Liver (tissue), 9 donors: ENCODE results near the gene HOXD9. TPM values are rescaled to one million over a fixed set of nuclear protein-coding genes. Genes with fewer than 3 reads are reported as not detected.

Source experiments
- DNase-seq: peaks from one replicate; pipeline ENCODE4 v3.0.0-alpha.2; 2017; ENCODE audit warnings: low spot score
- H3K27ac ChIP-seq, 2 donors: one replicate each; pipeline ENCODE4 v1.7.0; 2013; ENCODE audit warnings: inconsistent platforms in 2 of 2, low read length in 2 of 2, control low read depth in 1 of 2, low read depth in 1 of 2, mild to moderate bottlenecking in 1 of 2
- H3K27me3 ChIP-seq, 4 donors: one replicate each; pipeline versions ENCODE4 v1.6.1 to v1.7.0; 2013; ENCODE audit warnings: low read length in 3 of 4, inconsistent platforms in 1 of 4, mild to moderate bottlenecking in 1 of 4, moderate library complexity in 1 of 4; ENCODE audit not compliant: control insufficient read depth in 4 of 4, insufficient read depth in 4 of 4
- H3K36me3 ChIP-seq, 4 donors: one replicate each; pipeline versions ENCODE4 v1.6.1 to v1.7.0; 2013; ENCODE audit warnings: low read length in 3 of 4, mild to moderate bottlenecking in 3 of 4, low read depth in 1 of 4, moderate library complexity in 1 of 4; ENCODE audit not compliant: control insufficient read depth in 4 of 4, insufficient read depth in 3 of 4
- H3K4me1 ChIP-seq, 4 donors: one replicate each; pipeline versions ENCODE4 v1.6.1 to v1.7.0; 2013; ENCODE audit warnings: low read length in 3 of 4, mild to moderate bottlenecking in 3 of 4, moderate library complexity in 1 of 4; ENCODE audit not compliant: control insufficient read depth in 4 of 4, insufficient read depth in 4 of 4
- H3K4me3 ChIP-seq, 3 donors: one replicate each; pipeline versions ENCODE4 v1.6.1 to v1.7.0; 2013; ENCODE audit warnings: low read length in 3 of 3, control low read depth in 1 of 3, low read depth in 1 of 3, mild to moderate bottlenecking in 1 of 3
- H3K9ac ChIP-seq, 2 donors: one replicate each; pipeline ENCODE4 v1.7.0; 2013; ENCODE audit warnings: low read length in 2 of 2, mild to moderate bottlenecking in 2 of 2, moderate library complexity in 2 of 2, control low read depth in 1 of 2, low read depth in 1 of 2
- H3K9me3 ChIP-seq, 4 donors: one replicate each; pipeline versions ENCODE4 v1.6.1 to v1.7.0; 2013; ENCODE audit warnings: low read length in 3 of 4; ENCODE audit not compliant: control insufficient read depth in 4 of 4
- ATF3 ChIP-seq: IDR thresholded peaks from 2 replicates; pipeline ENCODE4 v1.6.1; 2016; ENCODE audit warnings: antibody characterized with exemption
- FOXA1 ChIP-seq: IDR thresholded peaks from 2 replicates; pipeline ENCODE4 v1.6.1; 2016; ENCODE audit warnings: antibody characterized with exemption
- FOXA2 ChIP-seq: IDR thresholded peaks from 2 replicates; pipeline ENCODE4 v1.6.1; 2016; ENCODE audit warnings: antibody characterized with exemption
- GABPA ChIP-seq, 2 donors: IDR thresholded peaks in 1 of 2; conservative IDR thresholded peaks in 1 of 2; 2 replicates each; pipeline ENCODE4 v1.6.1; 2016; ENCODE audit warnings: antibody characterized with exemption in 2 of 2, mild to moderate bottlenecking in 1 of 2, moderate library complexity in 1 of 2
- HNF4A ChIP-seq, 2 donors: conservative IDR thresholded peaks; 2 replicates each; pipeline ENCODE4 v1.6.1; 2016; ENCODE audit warnings: antibody characterized with exemption in 2 of 2, mild to moderate bottlenecking in 2 of 2
- HNF4G ChIP-seq: IDR thresholded peaks from 2 replicates; pipeline ENCODE4 v1.6.1; 2016; ENCODE audit warnings: antibody characterized with exemption
- JUND ChIP-seq, 2 donors: IDR thresholded peaks; 2 replicates each; pipeline ENCODE4 v1.6.1; 2016; ENCODE audit warnings: antibody characterized with exemption in 2 of 2
- MAX ChIP-seq: IDR thresholded peaks from 2 replicates; pipeline ENCODE4 v1.6.1; 2016; ENCODE audit warnings: antibody characterized with exemption
- NR2F2 ChIP-seq: IDR thresholded peaks from 2 replicates; pipeline ENCODE4 v1.6.1; 2016; ENCODE audit warnings: antibody characterized with exemption
- RAD21 ChIP-seq, 2 donors: IDR thresholded peaks; 2 replicates each; pipeline ENCODE4 v1.6.1; 2016; ENCODE audit warnings: antibody characterized with exemption in 2 of 2, mild to moderate bottlenecking in 2 of 2
- RXRA ChIP-seq, 2 donors: IDR thresholded peaks; 2 replicates each; pipeline ENCODE4 v1.6.1; 2017 to 2018; ENCODE audit warnings: antibody characterized with exemption in 2 of 2, mild to moderate bottlenecking in 1 of 2
- SP1 ChIP-seq: IDR thresholded peaks from 2 replicates; pipeline ENCODE4 v1.6.1; 2018; ENCODE audit warnings: antibody characterized with exemption, mild to moderate bottlenecking
- TAF1 ChIP-seq: conservative IDR thresholded peaks from 2 replicates; pipeline ENCODE4 v1.6.1; 2016; ENCODE audit warnings: antibody characterized with exemption, mild to moderate bottlenecking
- YY1 ChIP-seq: IDR thresholded peaks from 2 replicates; pipeline ENCODE4 v1.6.1; 2016; ENCODE audit warnings: antibody characterized with exemption, mild to moderate bottlenecking
- ZBTB33 ChIP-seq: IDR thresholded peaks from 2 replicates; pipeline ENCODE4 v1.6.1; 2016; ENCODE audit warnings: antibody characterized with exemption
- WGBS: extraction: QIAGEN DNeasy Blood & Tissue Kit; methylation state at CpG from one replicate; pipeline ENCODE4 v1.1.7; 2013; 5-methylcytosine and 5-hydroxymethylcytosine counted together
- polyA plus RNA-seq, 2 donors: library from polyadenylated mRNA; stranded (reverse) in 1 of 2; unstranded in 1 of 2; fragments of 200-250 nt in 1 of 2; fragments of >200 nt in 1 of 2; fragmentation: Nextera tagmentation in 1 of 2; extraction: Ambion mirVana in 1 of 2; gene quantifications; one replicate each; pipeline versions ENCODE4 v1.2.1 to v1.2.3, GENCODE V29; 2013 to 2015
- total RNA-seq, 2 donors: library from RNA; depleted of rRNA; stranded (reverse); fragments of >200 nt; gene quantifications; one replicate each; pipeline ENCODE4 v1.2.3, GENCODE V29; 2014
- TF ChIP-seq, protein P1 (sequence below): IDR thresholded peaks from 2 replicates; pipeline ENCODE4 v1.6.1; 2016; ENCODE audit warnings: antibody characterized with exemption, mild to moderate bottlenecking
- TF ChIP-seq, protein P2 (sequence below): fragments of 150-350 bp; IDR thresholded peaks from 2 replicates; pipeline ENCODE4 v1.5.1; 2017; ENCODE audit warnings: improper control_type of control experiment, low read depth, low read length; ENCODE audit not compliant: missing input control
- donor health status: healthy.
- donor health status: healthy.
- donor health status: healthy.
- donor health status: healthy.
- donor health status: healthy.

Gene HOXD9
- total and polyA plus RNA-seq, 4 donors = 0.07 TPM; not detected in 3

DNA sequence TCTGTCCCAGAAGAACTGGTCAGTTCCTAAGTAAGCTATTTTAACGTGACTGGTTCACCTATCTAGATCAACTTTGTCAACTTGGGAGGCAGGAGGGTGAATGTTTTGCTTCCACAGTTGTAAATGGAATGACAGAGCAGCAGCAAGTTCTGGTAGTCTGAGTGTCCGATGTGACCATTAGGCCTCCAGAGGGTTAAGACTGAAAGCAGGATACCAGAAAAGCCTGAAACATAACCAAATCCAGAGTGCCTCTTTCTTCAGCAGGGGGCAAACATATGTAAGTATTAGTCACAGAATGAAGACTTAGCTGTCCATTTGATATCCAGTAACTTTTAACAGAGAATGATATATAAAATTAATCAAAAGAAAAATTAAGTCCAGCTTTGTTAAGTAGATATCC, 43.8 kb downstream of the HOXD9 start:
- DNase-seq = no peak
- H3K27ac ChIP-seq = no peak overlapping the region
- no peak overlapping the region for H3K4me3 ChIP-seq
- H3K9ac ChIP-seq = no peak overlapping the region
- peaks cover 0 to 12% (median under 1%) of the 10 kb centered on the region in 4 donors for H3K4me1 ChIP-seq
- WGBS = 23% methylated on average over 2 of the region's 2 CpGs
- H3K27me3 ChIP-seq = peaks cover 8 to 32% (median 22%) of the 10 kb centered on the region in 4 donors
- TF ChIP-seq MAX = no peak
- TF ChIP-seq RAD21 (IDR thresholded peaks at IDR 0.05) = no peak
- no peak for TF ChIP-seq ATF3
- TF ChIP-seq YY1 = no peak
- no peak for TF ChIP-seq HNF4G
- no peak for TF ChIP-seq ZBTB33
- no peak for TF ChIP-seq RXRA (IDR thresholded peaks at IDR 0.05)
- TF ChIP-seq NR2F2 = no peak
- no peak for TF ChIP-seq SP1
- TF ChIP-seq TAF1 = no peak
- TF ChIP-seq JUND (IDR thresholded peaks at IDR 0.05) = no peak
- TF ChIP-seq GABPA (IDR thresholded peaks at IDR 0.05 in 1 of 2, conservative IDR thresholded peaks at IDR 0.05 in 1 of 2) = no peak
- no peak for TF ChIP-seq HNF4A (conservative IDR thresholded peaks at IDR 0.05)
- TF ChIP-seq, protein P1, sequence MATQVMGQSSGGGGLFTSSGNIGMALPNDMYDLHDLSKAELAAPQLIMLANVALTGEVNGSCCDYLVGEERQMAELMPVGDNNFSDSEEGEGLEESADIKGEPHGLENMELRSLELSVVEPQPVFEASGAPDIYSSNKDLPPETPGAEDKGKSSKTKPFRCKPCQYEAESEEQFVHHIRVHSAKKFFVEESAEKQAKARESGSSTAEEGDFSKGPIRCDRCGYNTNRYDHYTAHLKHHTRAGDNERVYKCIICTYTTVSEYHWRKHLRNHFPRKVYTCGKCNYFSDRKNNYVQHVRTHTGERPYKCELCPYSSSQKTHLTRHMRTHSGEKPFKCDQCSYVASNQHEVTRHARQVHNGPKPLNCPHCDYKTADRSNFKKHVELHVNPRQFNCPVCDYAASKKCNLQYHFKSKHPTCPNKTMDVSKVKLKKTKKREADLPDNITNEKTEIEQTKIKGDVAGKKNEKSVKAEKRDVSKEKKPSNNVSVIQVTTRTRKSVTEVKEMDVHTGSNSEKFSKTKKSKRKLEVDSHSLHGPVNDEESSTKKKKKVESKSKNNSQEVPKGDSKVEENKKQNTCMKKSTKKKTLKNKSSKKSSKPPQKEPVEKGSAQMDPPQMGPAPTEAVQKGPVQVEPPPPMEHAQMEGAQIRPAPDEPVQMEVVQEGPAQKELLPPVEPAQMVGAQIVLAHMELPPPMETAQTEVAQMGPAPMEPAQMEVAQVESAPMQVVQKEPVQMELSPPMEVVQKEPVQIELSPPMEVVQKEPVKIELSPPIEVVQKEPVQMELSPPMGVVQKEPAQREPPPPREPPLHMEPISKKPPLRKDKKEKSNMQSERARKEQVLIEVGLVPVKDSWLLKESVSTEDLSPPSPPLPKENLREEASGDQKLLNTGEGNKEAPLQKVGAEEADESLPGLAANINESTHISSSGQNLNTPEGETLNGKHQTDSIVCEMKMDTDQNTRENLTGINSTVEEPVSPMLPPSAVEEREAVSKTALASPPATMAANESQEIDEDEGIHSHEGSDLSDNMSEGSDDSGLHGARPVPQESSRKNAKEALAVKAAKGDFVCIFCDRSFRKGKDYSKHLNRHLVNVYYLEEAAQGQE = no peak
- TF ChIP-seq, protein P2, sequence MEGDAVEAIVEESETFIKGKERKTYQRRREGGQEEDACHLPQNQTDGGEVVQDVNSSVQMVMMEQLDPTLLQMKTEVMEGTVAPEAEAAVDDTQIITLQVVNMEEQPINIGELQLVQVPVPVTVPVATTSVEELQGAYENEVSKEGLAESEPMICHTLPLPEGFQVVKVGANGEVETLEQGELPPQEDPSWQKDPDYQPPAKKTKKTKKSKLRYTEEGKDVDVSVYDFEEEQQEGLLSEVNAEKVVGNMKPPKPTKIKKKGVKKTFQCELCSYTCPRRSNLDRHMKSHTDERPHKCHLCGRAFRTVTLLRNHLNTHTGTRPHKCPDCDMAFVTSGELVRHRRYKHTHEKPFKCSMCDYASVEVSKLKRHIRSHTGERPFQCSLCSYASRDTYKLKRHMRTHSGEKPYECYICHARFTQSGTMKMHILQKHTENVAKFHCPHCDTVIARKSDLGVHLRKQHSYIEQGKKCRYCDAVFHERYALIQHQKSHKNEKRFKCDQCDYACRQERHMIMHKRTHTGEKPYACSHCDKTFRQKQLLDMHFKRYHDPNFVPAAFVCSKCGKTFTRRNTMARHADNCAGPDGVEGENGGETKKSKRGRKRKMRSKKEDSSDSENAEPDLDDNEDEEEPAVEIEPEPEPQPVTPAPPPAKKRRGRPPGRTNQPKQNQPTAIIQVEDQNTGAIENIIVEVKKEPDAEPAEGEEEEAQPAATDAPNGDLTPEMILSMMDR = no peak
- TF ChIP-seq FOXA2 = no peak
- peaks cover 0 to 7% (median 0%) of the 10 kb centered on the region in 4 donors for H3K9me3 ChIP-seq
- no peaks in the 10 kb centered on the region for H3K36me3 ChIP-seq

DNA sequence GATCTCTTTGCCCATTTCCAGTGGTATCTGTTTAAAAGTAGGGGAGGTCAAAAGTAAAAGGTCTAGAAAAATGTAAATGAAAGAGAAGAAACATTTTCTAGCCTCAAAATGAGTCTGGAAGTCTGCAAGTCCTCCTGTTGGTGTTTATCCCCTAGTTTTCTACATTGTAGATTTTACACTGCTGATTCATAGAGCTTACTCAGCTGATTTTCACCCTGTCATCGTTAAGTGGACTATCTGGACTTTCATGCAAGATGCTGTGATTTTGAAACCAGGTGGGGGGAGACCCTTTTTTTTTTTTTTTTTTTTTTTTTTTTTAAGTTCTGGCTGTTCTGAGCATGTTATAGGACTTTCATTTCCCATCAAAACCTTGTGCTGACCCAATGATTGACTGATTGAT, 44.9 kb downstream of the HOXD9 start:
- 46% methylated on average over 1 of the region's 1 CpG for WGBS
- Histone ChIP-seq H3K4me3 (no peak overlapping the region), H3K4me1 (peaks cover 0 to 11% (median 6%) of the 10 kb centered on the region in 4 donors), H3K27me3 (peaks cover 8 to 30% (median 21%) of the 10 kb centered on the region in 4 donors), H3K27ac (no peak overlapping the region), H3K9ac (no peak overlapping the region), H3K36me3 (no peaks in the 10 kb centered on the region), H3K9me3 (peaks cover 0 to 16% (median 0%) of the 10 kb centered on the region in 4 donors)
- no peak for DNase-seq
- TF ChIP-seq RAD21 (IDR thresholded peaks at IDR 0.05) (no peak), TAF1 (no peak), NR2F2 (no peak), RXRA (IDR thresholded peaks at IDR 0.05) (no peak), FOXA2 (no peak), HNF4G (no peak), MAX (no peak), YY1 (no peak), FOXA1 (no peak), ATF3 (no peak), JUND (IDR thresholded peaks at IDR 0.05) (no peak), SP1 (no peak), ZBTB33 (no peak)
- TF ChIP-seq, protein P1 = no peak
